ENCODE measurements around the gene FLT3LG.

- TF ChIP-seq CTCF (IDR thresholded peaks at IDR 0.05) (no peak), POLR2A (IDR thresholded peaks at IDR 0.05) (no peak)
Observed at GRCh38 chr19:49445997-49446396, 28.0 kb upstream of the FLT3LG start.
